ENCODE measurements around the gene LYRM4. TPM values are rescaled to one million over a fixed set of nuclear protein-coding genes. Genes with fewer than 3 reads are reported as not detected.

Gene LYRM4
- total RNA-seq, 1 donor from 2014 or later: 22.4 TPM

GRCh38 chr6:5214570-5215052 lies 46.1 kb downstream of the LYRM4 start:
- Histone ChIP-seq H3K4me3 (no peak overlapping the region), H3K4me1 (peaks cover 9% of the 10 kb centered on the region), H3K9me3 (no peaks in the 10 kb centered on the region), H3K36me3 (peaks cover 10% of the 10 kb centered on the region), H3K27ac (no peak overlapping the region), H3K27me3 (ENCODE audit: low read depth) (no peaks in the 10 kb centered on the region)
- intact Hi-C loops (cut with DNase I): no loop called here
- ATAC-seq (peak; percentile 73 to 76), DNase-seq (no peak)
- peak; percentile 50 for TF ChIP-seq CTCF (IDR thresholded peaks at IDR 0.05)

GRCh38 chr6:5213836-5214235 lies 46.9 kb downstream of the LYRM4 start:
- intact Hi-C loops (cut with DNase I): no loop called here

GRCh38 chr6:5211492-5211891 lies 49.3 kb downstream of the LYRM4 start:
- Histone ChIP-seq H3K4me3 (no peak overlapping the region), H3K27ac (no peak overlapping the region), H3K27me3 (ENCODE audit: low read depth) (no peaks in the 10 kb centered on the region), H3K4me1 (peaks cover 11% of the 10 kb centered on the region), H3K9me3 (no peaks in the 10 kb centered on the region), H3K36me3 (peaks cover 10% of the 10 kb centered on the region)
- no peak for TF ChIP-seq CTCF (IDR thresholded peaks at IDR 0.05)
- DNase-seq (no peak), ATAC-seq (no peak)
- intact Hi-C loops (cut with DNase I): no loop called here

More at GRCh38 chr6:5213836-5214235, 46.9 kb downstream of the LYRM4 start:
- Histone ChIP-seq H3K4me3 (no peak overlapping the region), H3K36me3 (peaks cover 10% of the 10 kb centered on the region), H3K27ac (peak overlapping the region; percentile 18), H3K27me3 (ENCODE audit: low read depth) (no peaks in the 10 kb centered on the region), H3K4me1 (peaks cover 9% of the 10 kb centered on the region), H3K9me3 (no peaks in the 10 kb centered on the region)
- no peak for TF ChIP-seq CTCF (IDR thresholded peaks at IDR 0.05)
- no peak for DNase-seq
- peak in 1 of 2 donors; percentile 16 for ATAC-seq

GRCh38 chr6:5208471-5208971 lies 52.2 kb downstream of the LYRM4 start:
- intact Hi-C loops (cut with DNase I): no loop called here
- no peak for ATAC-seq
- TF ChIP-seq CTCF (IDR thresholded peaks at IDR 0.05): no peak
- Histone ChIP-seq H3K4me3 (no peak overlapping the region), H3K4me1 (peaks cover 26% of the 10 kb centered on the region), H3K9me3 (no peaks in the 10 kb centered on the region), H3K36me3 (peaks cover 6% of the 10 kb centered on the region), H3K27me3 (ENCODE audit: low read depth) (no peaks in the 10 kb centered on the region), H3K27ac (no peak overlapping the region)
- DNase-seq: no peak

GRCh38 chr6:5208057-5208456 lies 52.7 kb downstream of the LYRM4 start:
- intact Hi-C loops (cut with DNase I): no loop called here
- no peak for TF ChIP-seq CTCF (IDR thresholded peaks at IDR 0.05)
- no peak overlapping the region for H3K27ac ChIP-seq
- H3K36me3 ChIP-seq: peaks cover 2% of the 10 kb centered on the region
- peaks cover 26% of the 10 kb centered on the region for H3K4me1 ChIP-seq
- H3K27me3 ChIP-seq (ENCODE audit: low read depth): no peaks in the 10 kb centered on the region
- no peak for DNase-seq
- no peaks in the 10 kb centered on the region for H3K9me3 ChIP-seq
- no peak overlapping the region for H3K4me3 ChIP-seq
- ATAC-seq: no peak
